Colonic mucosa (tissue), 4 donors: ENCODE data around the gene CHEK2. TPM values are rescaled to one million over a fixed set of nuclear protein-coding genes. Genes with fewer than 3 reads are reported as not detected.
A peak's percentile ranks its signal among the peaks of the same experiment; 100 is the strongest.

Experiments
- DNase-seq: peaks from one replicate; pipeline ENCODE4 v3.0.0-alpha.2; 2020
- H3K27ac ChIP-seq: fragments of 200-600 bp; one replicate; pipeline ENCODE4 v1.8.0; 2021
- H3K27me3 ChIP-seq: fragments of 200-600 bp; one replicate; pipeline ENCODE4 v1.8.0; 2021
- H3K36me3 ChIP-seq: fragments of 200-600 bp; one replicate; pipeline ENCODE4 v1.8.0; 2021
- H3K4me1 ChIP-seq: fragments of 200-600 bp; one replicate; pipeline ENCODE4 v1.8.0; 2021; ENCODE audit warnings: mild to moderate bottlenecking
- H3K4me3 ChIP-seq: fragments of 200-600 bp; one replicate; pipeline ENCODE4 v1.8.0; 2021
- H3K9ac ChIP-seq, 2 donors: one replicate each; pipeline ENCODE4 v1.7.0; 2013; ENCODE audit warnings: control low read depth in 2 of 2, low read depth in 2 of 2, low read length in 2 of 2
- H3K9me3 ChIP-seq: fragments of 200-600 bp; one replicate; pipeline ENCODE4 v1.8.0; 2021
- CTCF ChIP-seq: fragments of 200-600 bp; IDR thresholded peaks from one replicate; pipeline ENCODE4 v1.8.0; 2022; ENCODE audit warnings: antibody characterized with exemption, mild to moderate bottlenecking
- intact Hi-C: fragments of 100-400 bp; cut with DNase I; formaldehyde crosslinking; loops from one replicate; pipeline ENCODE4 v1.14.1; 2022
- total RNA-seq, 2 donors: library from RNA; stranded (reverse); fragmentation: NEBNext Ultra II Directional in 1 of 2; extraction: Animal tissue kit (Norgen Biotek cat#: 25700) in 1 of 2; gene quantifications; one replicate each; pipeline ENCODE4 v1.2.1, GENCODE V29; 2021
- donor health status: healthy.
- donor health status: DM: no; HTN: no; CAD: no.
- donor health status: DM: no; HTN: no; CAD: no.

The CHEK2 gene
- total RNA-seq, 2 donors from 2014 or later = 12.2 to 36.0 TPM

GRCh38 chr22:28711341-28711740 is 30.3 kb downstream of the CHEK2 start:
- H3K27me3 ChIP-seq = no peaks in the 10 kb centered on the region
- DNase-seq = no peak
- H3K4me3 ChIP-seq = no peak overlapping the region
- H3K9ac ChIP-seq = no peak overlapping the region
- no peaks in the 10 kb centered on the region for H3K36me3 ChIP-seq
- H3K4me1 ChIP-seq = no peaks in the 10 kb centered on the region
- no peak for TF ChIP-seq CTCF
- no peaks in the 10 kb centered on the region for H3K9me3 ChIP-seq
- H3K27ac ChIP-seq = peak overlapping the region; percentile 32
- intact Hi-C loops = no loop called here

DNA sequence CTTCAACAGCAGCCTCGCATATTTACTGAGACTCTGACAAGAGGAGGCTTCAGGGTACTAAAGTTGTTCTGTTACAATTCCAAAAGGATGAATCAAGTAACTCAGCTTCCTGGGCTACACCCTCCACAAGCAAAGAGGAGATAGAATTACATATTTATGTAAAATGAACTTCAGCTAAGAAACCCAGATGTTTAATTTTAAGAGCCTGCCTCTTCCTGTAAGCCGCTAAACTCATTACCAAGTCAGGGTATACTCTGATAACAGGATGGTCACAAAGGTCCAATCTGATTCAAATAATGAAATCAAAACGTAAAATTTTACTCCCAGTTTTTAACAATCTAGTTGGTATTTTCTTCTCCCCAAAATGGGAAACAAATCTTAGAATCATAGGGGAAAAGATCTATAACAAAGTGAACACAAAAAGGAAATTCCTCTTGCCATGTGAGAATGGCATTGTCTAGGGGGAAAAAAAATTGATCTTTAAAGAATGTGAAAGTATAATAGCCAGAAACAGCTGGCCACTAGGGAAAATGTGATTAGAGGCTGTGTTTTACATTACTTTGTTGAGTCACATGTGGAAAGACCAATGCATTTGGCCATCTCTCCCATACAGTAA is 30.9 kb downstream of the CHEK2 start:
- no peak for TF ChIP-seq CTCF
- Histone ChIP-seq H3K9me3 (no peaks in the 10 kb centered on the region), H3K9ac (no peak overlapping the region), H3K4me1 (no peaks in the 10 kb centered on the region), H3K36me3 (no peaks in the 10 kb centered on the region), H3K4me3 (no peak overlapping the region), H3K27me3 (no peaks in the 10 kb centered on the region), H3K27ac (peak overlapping the region; percentile 24)
- intact Hi-C loops = no loop called here
- DNase-seq = no peak

DNA sequence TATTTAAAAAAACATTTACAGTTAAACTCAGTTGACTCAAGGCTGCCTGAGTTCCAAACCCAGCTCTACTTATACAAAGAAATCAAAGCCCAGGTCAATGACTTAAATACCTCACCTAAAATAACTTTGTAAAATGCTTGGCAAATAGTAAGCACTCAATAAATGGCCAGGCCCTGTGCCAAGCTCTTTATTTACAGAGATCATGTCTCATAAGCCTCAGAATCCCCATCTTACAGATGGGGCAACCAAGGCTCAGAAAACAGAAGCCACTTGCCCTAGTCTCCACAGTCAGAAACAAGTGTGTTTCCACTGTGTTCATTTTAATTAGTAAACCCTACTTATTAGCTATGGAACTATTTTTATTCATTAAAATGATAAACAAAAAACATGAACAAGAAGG is 31.5 kb downstream of the CHEK2 start:
- no peak overlapping the region for H3K27ac ChIP-seq
- H3K36me3 ChIP-seq = no peaks in the 10 kb centered on the region
- no peaks in the 10 kb centered on the region for H3K27me3 ChIP-seq
- no peak for TF ChIP-seq CTCF
- H3K9me3 ChIP-seq = no peaks in the 10 kb centered on the region
- H3K4me1 ChIP-seq = no peaks in the 10 kb centered on the region
- no peak overlapping the region for H3K4me3 ChIP-seq
- intact Hi-C loops = no loop called here
- no peak overlapping the region for H3K9ac ChIP-seq
- DNase-seq = no peak

GRCh38 chr22:28706845-28707244 is 34.8 kb downstream of the CHEK2 start:
- no peaks in the 10 kb centered on the region for H3K9me3 ChIP-seq
- no peaks in the 10 kb centered on the region for H3K27me3 ChIP-seq
- intact Hi-C loops = no loop called here
- TF ChIP-seq CTCF = no peak
- no peaks in the 10 kb centered on the region for H3K36me3 ChIP-seq
- no peak for DNase-seq
- no peak overlapping the region for H3K9ac ChIP-seq
- no peaks in the 10 kb centered on the region for H3K4me1 ChIP-seq
- H3K4me3 ChIP-seq = no peak overlapping the region
- no peak overlapping the region for H3K27ac ChIP-seq

- H3K4me3 ChIP-seq = no peak overlapping the region
- no peak for TF ChIP-seq CTCF
- H3K27me3 ChIP-seq = no peaks in the 10 kb centered on the region
- H3K4me1 ChIP-seq = no peaks in the 10 kb centered on the region
- no peak overlapping the region for H3K9ac ChIP-seq
- intact Hi-C loops = no loop called here
- no peaks in the 10 kb centered on the region for H3K9me3 ChIP-seq
- no peak for DNase-seq
- no peaks in the 10 kb centered on the region for H3K36me3 ChIP-seq
- no peak overlapping the region for H3K27ac ChIP-seq
Observed at GRCh38 chr22:28703436-28703835, 38.2 kb downstream of the CHEK2 start.
